Ishikawa (cell line): ENCODE measurements around the gene RAP1GAP.

Source experiments
- EP300 ChIP-seq: IDR thresholded peaks from 2 replicates; pipeline ENCODE4 v1.6.1; 2012; ENCODE audit warnings: borderline replicate concordance
- RAD21 ChIP-seq: IDR thresholded peaks from 2 replicates; pipeline ENCODE4 v1.6.1; 2012; ENCODE audit warnings: low read depth
- YY1 ChIP-seq: IDR thresholded peaks from 2 replicates; pipeline ENCODE4 v1.6.1; 2012; ENCODE audit warnings: low read depth
- ZBTB7A ChIP-seq: IDR thresholded peaks from 2 replicates; pipeline ENCODE4 v1.6.1; 2012; ENCODE audit warnings: low read depth
- TF ChIP-seq, protein P1 (sequence below): IDR thresholded peaks from 2 replicates; pipeline ENCODE4 v1.6.1; 2012
- TF ChIP-seq, protein P2 (sequence below): IDR thresholded peaks from 2 replicates; pipeline ENCODE4 v1.6.1; 2012; ENCODE audit warnings: low read depth, mild to moderate bottlenecking

DNA sequence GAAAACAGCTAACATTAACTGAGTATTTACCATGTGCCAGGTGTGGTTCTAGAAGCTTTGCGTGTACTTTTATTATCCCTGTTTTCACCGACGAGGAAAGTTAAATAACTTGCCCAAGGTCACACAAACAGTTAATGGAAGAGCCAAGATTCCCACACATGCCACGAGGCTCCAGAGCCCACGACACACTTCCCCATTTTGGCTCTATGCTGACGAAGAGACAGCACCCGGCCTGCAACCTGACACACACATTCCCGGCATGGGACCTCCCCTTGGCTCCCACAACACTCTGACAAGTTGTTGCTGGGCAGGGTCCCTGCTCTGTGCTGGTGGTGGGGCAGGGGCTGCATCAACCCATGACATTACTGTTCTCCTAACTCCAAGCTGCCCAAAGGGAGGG is 52.8 kb downstream of the RAP1GAP start:
- TF ChIP-seq ZBTB7A (no peak), RAD21 (no peak), YY1 (no peak), EP300 (no peak)
- TF ChIP-seq, protein P1, sequence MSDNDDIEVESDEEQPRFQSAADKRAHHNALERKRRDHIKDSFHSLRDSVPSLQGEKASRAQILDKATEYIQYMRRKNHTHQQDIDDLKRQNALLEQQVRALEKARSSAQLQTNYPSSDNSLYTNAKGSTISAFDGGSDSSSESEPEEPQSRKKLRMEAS, result no peak
- TF ChIP-seq, protein P2, sequence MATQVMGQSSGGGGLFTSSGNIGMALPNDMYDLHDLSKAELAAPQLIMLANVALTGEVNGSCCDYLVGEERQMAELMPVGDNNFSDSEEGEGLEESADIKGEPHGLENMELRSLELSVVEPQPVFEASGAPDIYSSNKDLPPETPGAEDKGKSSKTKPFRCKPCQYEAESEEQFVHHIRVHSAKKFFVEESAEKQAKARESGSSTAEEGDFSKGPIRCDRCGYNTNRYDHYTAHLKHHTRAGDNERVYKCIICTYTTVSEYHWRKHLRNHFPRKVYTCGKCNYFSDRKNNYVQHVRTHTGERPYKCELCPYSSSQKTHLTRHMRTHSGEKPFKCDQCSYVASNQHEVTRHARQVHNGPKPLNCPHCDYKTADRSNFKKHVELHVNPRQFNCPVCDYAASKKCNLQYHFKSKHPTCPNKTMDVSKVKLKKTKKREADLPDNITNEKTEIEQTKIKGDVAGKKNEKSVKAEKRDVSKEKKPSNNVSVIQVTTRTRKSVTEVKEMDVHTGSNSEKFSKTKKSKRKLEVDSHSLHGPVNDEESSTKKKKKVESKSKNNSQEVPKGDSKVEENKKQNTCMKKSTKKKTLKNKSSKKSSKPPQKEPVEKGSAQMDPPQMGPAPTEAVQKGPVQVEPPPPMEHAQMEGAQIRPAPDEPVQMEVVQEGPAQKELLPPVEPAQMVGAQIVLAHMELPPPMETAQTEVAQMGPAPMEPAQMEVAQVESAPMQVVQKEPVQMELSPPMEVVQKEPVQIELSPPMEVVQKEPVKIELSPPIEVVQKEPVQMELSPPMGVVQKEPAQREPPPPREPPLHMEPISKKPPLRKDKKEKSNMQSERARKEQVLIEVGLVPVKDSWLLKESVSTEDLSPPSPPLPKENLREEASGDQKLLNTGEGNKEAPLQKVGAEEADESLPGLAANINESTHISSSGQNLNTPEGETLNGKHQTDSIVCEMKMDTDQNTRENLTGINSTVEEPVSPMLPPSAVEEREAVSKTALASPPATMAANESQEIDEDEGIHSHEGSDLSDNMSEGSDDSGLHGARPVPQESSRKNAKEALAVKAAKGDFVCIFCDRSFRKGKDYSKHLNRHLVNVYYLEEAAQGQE, result no peak
